SK-N-SH treated with all-trans-retinoic acid at 6 μM for 48 hours (cell line): ENCODE measurements around the gene NECTIN4.

Experiments used
- ATAC-seq: fragments of 200-7000 bp; cut with Tn5 transposase; 3 replicates; pipeline ENCODE4 v1.9.1; 2020; ENCODE audit warnings: mild to moderate bottlenecking, moderate library complexity
- ARNTL ChIP-seq: fragments of 450-650 bp; formaldehyde crosslinking; IDR thresholded peaks from 2 replicates; pipeline ENCODE4 v1.5.0; 2020; ENCODE audit warnings: low read depth, mild to moderate bottlenecking, moderate library complexity, borderline replicate concordance
- BACH2 ChIP-seq: fragments of 250-450 bp; sonication (Bioruptor Pico); IDR thresholded peaks from 2 replicates; pipeline ENCODE4 v1.9.0; 2021; ENCODE audit warnings: mild to moderate bottlenecking, borderline replicate concordance
- CSDC2 ChIP-seq: fragments of 250-450 bp; sonication (Bioruptor Pico); IDR thresholded peaks from 2 replicates; pipeline ENCODE4 v1.5.0; 2020; ENCODE audit warnings: mild to moderate bottlenecking, moderate library complexity
- ESRRG ChIP-seq: fragments of 250-450 bp; sonication (Bioruptor Pico); IDR thresholded peaks from 2 replicates; pipeline ENCODE4 v1.6.1; 2021; ENCODE audit warnings: mild to moderate bottlenecking
- ISL1 ChIP-seq: fragments of 250-450 bp; sonication (Bioruptor Pico); IDR thresholded peaks from 2 replicates; pipeline ENCODE4 v2.1.2; 2022; ENCODE audit warnings: mild to moderate bottlenecking, moderate library complexity
- OSR1 ChIP-seq: fragments of 250-450 bp; sonication (Bioruptor Pico); IDR thresholded peaks from 2 replicates; pipeline ENCODE4 v1.8.0; 2022; ENCODE audit warnings: moderate library complexity, mild to moderate bottlenecking, inconsistent platforms
- POU6F1 ChIP-seq: fragments of 250-450 bp; sonication (Bioruptor Pico); IDR thresholded peaks from 2 replicates; pipeline ENCODE4 v1.8.0; 2021; ENCODE audit warnings: low read depth, mild to moderate bottlenecking, moderate library complexity, borderline replicate concordance
- PPARA ChIP-seq: fragments of 250-450 bp; sonication (Bioruptor Pico); IDR thresholded peaks from 2 replicates; pipeline ENCODE4 v1.5.0; 2020; ENCODE audit warnings: mild to moderate bottlenecking, borderline replicate concordance
- SNAI2 ChIP-seq: fragments of 250-450 bp; sonication (Bioruptor Pico); IDR thresholded peaks from 2 replicates; pipeline ENCODE4 v1.5.0; 2020; ENCODE audit warnings: mild to moderate bottlenecking, moderate library complexity
- TCF4 ChIP-seq: fragments of 250-450 bp; sonication (Bioruptor Pico); IDR thresholded peaks from 2 replicates; pipeline ENCODE4 v1.8.0; 2021; ENCODE audit warnings: mild to moderate bottlenecking, moderate library complexity, borderline replicate concordance
- TOX ChIP-seq: fragments of 250-450 bp; sonication (Bioruptor Pico); IDR thresholded peaks from 2 replicates; pipeline ENCODE4 v1.8.0; 2021; ENCODE audit warnings: mild to moderate bottlenecking, moderate library complexity, borderline replicate concordance
- ZC3H10 ChIP-seq: fragments of 250-450 bp; sonication (Bioruptor Pico); IDR thresholded peaks from 2 replicates; pipeline ENCODE4 v1.5.1; 2021; ENCODE audit warnings: mild to moderate bottlenecking, moderate library complexity
- ZFP3 ChIP-seq: fragments of 250-450 bp; sonication (Bioruptor Pico); IDR thresholded peaks from 2 replicates; pipeline ENCODE4 v1.5.0; 2020; ENCODE audit warnings: mild to moderate bottlenecking, moderate library complexity
- ZFP30 ChIP-seq: fragments of 450-650 bp; formaldehyde crosslinking; IDR thresholded peaks from 2 replicates; pipeline ENCODE4 v1.5.0; 2022; ENCODE audit warnings: mild to moderate bottlenecking, moderate library complexity
- ZNF565 ChIP-seq: fragments of 450-650 bp; formaldehyde crosslinking; conservative IDR thresholded peaks from 2 replicates; pipeline ENCODE4 v1.5.0; 2020; ENCODE audit warnings: low read depth, mild to moderate bottlenecking, moderate library complexity
- ZNF70 ChIP-seq: fragments of 450-650 bp; formaldehyde crosslinking; IDR thresholded peaks from 2 replicates; pipeline ENCODE4 v1.5.0; 2020; ENCODE audit warnings: mild to moderate bottlenecking, moderate library complexity
- ZNF8 ChIP-seq: fragments of 450-650 bp; formaldehyde crosslinking; IDR thresholded peaks from 2 replicates; pipeline ENCODE4 v1.5.0; 2020; ENCODE audit warnings: mild to moderate bottlenecking, moderate library complexity
- TF ChIP-seq, protein P1 (sequence below): fragments of 250-450 bp; sonication (Bioruptor Pico); IDR thresholded peaks from 2 replicates; pipeline ENCODE4 v1.5.1; 2020; ENCODE audit warnings: low read depth, mild to moderate bottlenecking, moderate library complexity
- TF ChIP-seq, protein P2 (sequence below): fragments of 250-450 bp; sonication (Bioruptor Pico); IDR thresholded peaks from 2 replicates; pipeline ENCODE4 v1.5.0; 2020; ENCODE audit warnings: mild to moderate bottlenecking, moderate library complexity
- TF ChIP-seq, protein P3 (sequence below): fragments of 250-450 bp; sonication (Bioruptor Pico); IDR thresholded peaks from 2 replicates; pipeline ENCODE4 v1.8.0; 2020; ENCODE audit warnings: mild to moderate bottlenecking, moderate library complexity, borderline replicate concordance

Gene NECTIN4

DNA sequence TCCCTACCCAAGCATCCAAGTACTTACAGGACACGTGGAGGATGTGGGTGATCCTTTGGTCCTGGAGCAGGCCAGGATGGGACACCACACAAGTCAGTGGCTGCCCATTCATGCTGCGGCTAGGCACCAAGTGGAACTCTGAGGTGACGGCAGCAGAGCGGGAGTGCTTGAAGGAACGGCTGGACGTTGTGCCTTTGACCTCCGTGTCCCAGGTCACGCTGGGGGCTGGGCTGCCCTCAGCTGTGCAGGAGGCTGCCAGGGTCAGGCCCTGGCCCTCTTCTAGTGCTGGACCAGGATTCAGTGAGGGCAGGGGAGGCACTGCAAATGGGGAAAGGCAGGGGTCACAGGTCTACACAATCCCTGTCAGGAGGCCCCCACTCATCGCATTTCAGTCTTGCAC, 11.9 kb downstream of the NECTIN4 start:
- no peak for ATAC-seq
- TF ChIP-seq, protein P1, sequence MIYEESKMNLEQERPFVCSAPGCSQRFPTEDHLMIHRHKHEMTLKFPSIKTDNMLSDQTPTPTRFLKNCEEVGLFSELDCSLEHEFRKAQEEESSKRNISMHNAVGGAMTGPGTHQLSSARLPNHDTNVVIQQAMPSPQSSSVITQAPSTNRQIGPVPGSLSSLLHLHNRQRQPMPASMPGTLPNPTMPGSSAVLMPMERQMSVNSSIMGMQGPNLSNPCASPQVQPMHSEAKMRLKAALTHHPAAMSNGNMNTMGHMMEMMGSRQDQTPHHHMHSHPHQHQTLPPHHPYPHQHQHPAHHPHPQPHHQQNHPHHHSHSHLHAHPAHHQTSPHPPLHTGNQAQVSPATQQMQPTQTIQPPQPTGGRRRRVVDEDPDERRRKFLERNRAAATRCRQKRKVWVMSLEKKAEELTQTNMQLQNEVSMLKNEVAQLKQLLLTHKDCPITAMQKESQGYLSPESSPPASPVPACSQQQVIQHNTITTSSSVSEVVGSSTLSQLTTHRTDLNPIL (CRISPR knock-in tag), result no peak
- no peak for TF ChIP-seq TOX (CRISPR knock-in tag)
- no peak for TF ChIP-seq POU6F1
- no peak for TF ChIP-seq CSDC2 (CRISPR knock-in tag)
- TF ChIP-seq ZNF70 (CRISPR knock-in tag), result no peak
- TF ChIP-seq OSR1 (CRISPR knock-in tag), result no peak
- TF ChIP-seq TCF4 (CRISPR knock-in tag), result no peak
- TF ChIP-seq, protein P2, sequence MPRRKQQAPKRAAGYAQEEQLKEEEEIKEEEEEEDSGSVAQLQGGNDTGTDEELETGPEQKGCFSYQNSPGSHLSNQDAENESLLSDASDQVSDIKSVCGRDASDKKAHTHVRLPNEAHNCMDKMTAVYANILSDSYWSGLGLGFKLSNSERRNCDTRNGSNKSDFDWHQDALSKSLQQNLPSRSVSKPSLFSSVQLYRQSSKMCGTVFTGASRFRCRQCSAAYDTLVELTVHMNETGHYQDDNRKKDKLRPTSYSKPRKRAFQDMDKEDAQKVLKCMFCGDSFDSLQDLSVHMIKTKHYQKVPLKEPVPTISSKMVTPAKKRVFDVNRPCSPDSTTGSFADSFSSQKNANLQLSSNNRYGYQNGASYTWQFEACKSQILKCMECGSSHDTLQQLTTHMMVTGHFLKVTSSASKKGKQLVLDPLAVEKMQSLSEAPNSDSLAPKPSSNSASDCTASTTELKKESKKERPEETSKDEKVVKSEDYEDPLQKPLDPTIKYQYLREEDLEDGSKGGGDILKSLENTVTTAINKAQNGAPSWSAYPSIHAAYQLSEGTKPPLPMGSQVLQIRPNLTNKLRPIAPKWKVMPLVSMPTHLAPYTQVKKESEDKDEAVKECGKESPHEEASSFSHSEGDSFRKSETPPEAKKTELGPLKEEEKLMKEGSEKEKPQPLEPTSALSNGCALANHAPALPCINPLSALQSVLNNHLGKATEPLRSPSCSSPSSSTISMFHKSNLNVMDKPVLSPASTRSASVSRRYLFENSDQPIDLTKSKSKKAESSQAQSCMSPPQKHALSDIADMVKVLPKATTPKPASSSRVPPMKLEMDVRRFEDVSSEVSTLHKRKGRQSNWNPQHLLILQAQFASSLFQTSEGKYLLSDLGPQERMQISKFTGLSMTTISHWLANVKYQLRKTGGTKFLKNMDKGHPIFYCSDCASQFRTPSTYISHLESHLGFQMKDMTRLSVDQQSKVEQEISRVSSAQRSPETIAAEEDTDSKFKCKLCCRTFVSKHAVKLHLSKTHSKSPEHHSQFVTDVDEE (CRISPR knock-in tag), result no peak
- no peak for TF ChIP-seq SNAI2 (CRISPR knock-in tag)
- no peak for TF ChIP-seq ZNF8 (CRISPR knock-in tag)
- TF ChIP-seq ZFP3 (CRISPR knock-in tag), result no peak
- TF ChIP-seq ISL1 (CRISPR knock-in tag), result no peak
- no peak for TF ChIP-seq ZFP30 (CRISPR knock-in tag)
- TF ChIP-seq ARNTL (CRISPR knock-in tag), result no peak
- no peak for TF ChIP-seq PPARA (CRISPR knock-in tag)

GRCh38 chr1:161076410-161076809, 12.9 kb downstream of the NECTIN4 start:
- no peak for ATAC-seq
- TF ChIP-seq ZNF565 (CRISPR knock-in tag) (no peak), ZFP30 (CRISPR knock-in tag) (no peak), BACH2 (CRISPR knock-in tag) (no peak), ZFP3 (CRISPR knock-in tag) (no peak), ZNF8 (CRISPR knock-in tag) (no peak), ZNF70 (CRISPR knock-in tag) (no peak), CSDC2 (CRISPR knock-in tag) (no peak), ESRRG (CRISPR knock-in tag) (no peak), POU6F1 (no peak), OSR1 (CRISPR knock-in tag) (no peak), ZC3H10 (no peak), PPARA (CRISPR knock-in tag) (no peak), TCF4 (CRISPR knock-in tag) (no peak)
- TF ChIP-seq, protein P1 (CRISPR knock-in tag), result no peak
- TF ChIP-seq, protein P3, sequence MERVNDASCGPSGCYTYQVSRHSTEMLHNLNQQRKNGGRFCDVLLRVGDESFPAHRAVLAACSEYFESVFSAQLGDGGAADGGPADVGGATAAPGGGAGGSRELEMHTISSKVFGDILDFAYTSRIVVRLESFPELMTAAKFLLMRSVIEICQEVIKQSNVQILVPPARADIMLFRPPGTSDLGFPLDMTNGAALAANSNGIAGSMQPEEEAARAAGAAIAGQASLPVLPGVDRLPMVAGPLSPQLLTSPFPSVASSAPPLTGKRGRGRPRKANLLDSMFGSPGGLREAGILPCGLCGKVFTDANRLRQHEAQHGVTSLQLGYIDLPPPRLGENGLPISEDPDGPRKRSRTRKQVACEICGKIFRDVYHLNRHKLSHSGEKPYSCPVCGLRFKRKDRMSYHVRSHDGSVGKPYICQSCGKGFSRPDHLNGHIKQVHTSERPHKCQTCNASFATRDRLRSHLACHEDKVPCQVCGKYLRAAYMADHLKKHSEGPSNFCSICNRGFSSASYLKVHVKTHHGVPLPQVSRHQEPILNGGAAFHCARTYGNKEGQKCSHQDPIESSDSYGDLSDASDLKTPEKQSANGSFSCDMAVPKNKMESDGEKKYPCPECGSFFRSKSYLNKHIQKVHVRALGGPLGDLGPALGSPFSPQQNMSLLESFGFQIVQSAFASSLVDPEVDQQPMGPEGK (CRISPR knock-in tag), result no peak
